ENCODE measurements around the gene PSMD12.

DNA sequence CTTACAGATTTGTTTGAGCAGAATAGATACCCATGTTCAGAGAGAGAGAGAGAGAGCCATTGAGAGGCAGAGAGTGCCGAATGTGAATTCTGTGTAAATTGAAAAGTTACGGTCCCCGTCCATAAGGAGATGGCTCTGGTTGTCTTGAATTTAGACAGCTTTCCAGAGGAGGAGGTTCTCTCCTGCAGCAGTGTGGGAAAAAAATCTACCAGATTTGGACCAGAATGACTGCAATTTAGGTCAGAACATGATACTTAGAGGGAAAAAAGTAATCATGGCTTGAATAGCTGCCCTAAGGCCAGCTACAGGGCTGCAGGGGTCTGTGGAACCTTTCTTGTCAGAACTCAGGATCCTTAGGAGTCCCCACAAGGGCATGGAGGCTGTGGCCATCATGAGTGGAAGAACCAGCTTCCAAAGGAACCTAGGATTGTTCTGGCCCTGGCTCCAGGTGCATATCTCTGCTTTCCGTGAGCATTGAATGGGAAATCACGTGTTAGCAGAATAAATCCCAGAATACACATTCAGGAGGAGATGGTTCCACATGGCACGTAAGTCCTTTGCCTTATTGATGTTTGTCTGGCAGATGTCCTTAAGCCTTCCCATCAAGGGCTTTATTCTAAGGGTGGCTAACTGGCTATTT, 23.7 kb upstream of the PSMD12 start:
- TF ChIP-seq, protein P1, sequence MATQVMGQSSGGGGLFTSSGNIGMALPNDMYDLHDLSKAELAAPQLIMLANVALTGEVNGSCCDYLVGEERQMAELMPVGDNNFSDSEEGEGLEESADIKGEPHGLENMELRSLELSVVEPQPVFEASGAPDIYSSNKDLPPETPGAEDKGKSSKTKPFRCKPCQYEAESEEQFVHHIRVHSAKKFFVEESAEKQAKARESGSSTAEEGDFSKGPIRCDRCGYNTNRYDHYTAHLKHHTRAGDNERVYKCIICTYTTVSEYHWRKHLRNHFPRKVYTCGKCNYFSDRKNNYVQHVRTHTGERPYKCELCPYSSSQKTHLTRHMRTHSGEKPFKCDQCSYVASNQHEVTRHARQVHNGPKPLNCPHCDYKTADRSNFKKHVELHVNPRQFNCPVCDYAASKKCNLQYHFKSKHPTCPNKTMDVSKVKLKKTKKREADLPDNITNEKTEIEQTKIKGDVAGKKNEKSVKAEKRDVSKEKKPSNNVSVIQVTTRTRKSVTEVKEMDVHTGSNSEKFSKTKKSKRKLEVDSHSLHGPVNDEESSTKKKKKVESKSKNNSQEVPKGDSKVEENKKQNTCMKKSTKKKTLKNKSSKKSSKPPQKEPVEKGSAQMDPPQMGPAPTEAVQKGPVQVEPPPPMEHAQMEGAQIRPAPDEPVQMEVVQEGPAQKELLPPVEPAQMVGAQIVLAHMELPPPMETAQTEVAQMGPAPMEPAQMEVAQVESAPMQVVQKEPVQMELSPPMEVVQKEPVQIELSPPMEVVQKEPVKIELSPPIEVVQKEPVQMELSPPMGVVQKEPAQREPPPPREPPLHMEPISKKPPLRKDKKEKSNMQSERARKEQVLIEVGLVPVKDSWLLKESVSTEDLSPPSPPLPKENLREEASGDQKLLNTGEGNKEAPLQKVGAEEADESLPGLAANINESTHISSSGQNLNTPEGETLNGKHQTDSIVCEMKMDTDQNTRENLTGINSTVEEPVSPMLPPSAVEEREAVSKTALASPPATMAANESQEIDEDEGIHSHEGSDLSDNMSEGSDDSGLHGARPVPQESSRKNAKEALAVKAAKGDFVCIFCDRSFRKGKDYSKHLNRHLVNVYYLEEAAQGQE (IDR thresholded peaks at IDR 0.05; ENCODE audit: low read depth), result no peak
- no peak for TF ChIP-seq TAF1 (IDR thresholded peaks at IDR 0.05; ENCODE audit: low read depth)
- TF ChIP-seq YY1 (IDR thresholded peaks at IDR 0.05; ENCODE audit: low read depth), result no peak
- TF ChIP-seq EGR1 (IDR thresholded peaks at IDR 0.05), result no peak
